HepG2 (cell line): ENCODE data around the gene CDAN1. TPM values are rescaled to one million over a fixed set of nuclear protein-coding genes. Genes with fewer than 3 reads are reported as not detected.

ENCODE experiments used
- ATRX ChIP-seq: sonication (generic); formaldehyde crosslinking; IDR thresholded peaks from 2 replicates; pipeline ENCODE4 v1.4.0; 2020; ENCODE audit warnings: missing genetic modification reagents, borderline replicate concordance
- GABPA ChIP-seq, 2 experiments: IDR thresholded peaks; 2 replicates each; pipeline ENCODE4 v1.6.1; 2011 to 2016; ENCODE audit warnings: low read depth in 2 of 2, low read length in 1 of 2, missing biosample characterization in 1 of 2, missing genetic modification characterization in 1 of 2
- HDAC6 ChIP-seq: fragments of 200-600 bp; sonication (generic); IDR thresholded peaks from 2 replicates; pipeline ENCODE4 v1.7.0; 2017; ENCODE audit warnings: mild to moderate bottlenecking, antibody characterized with exemption, low read length, low read depth
- ISL2 ChIP-seq: sonication (generic); formaldehyde crosslinking; IDR thresholded peaks from 2 replicates; pipeline ENCODE4 v1.5.0; 2020; ENCODE audit warnings: missing genetic modification reagents
- JUN ChIP-seq: sonication (generic); formaldehyde crosslinking; IDR thresholded peaks from 2 replicates; pipeline ENCODE4 v1.4.0; 2020; ENCODE audit warnings: mild to moderate bottlenecking, missing genetic modification reagents
- NR2F6 ChIP-seq, 2 experiments: IDR thresholded peaks; 2 replicates each; pipeline ENCODE4 v1.6.1; 2016; ENCODE audit warnings: antibody characterized with exemption in 1 of 2, mild to moderate bottlenecking in 1 of 2
- PTBP1 ChIP-seq: fragments of 200-400 bp; formaldehyde crosslinking; IDR thresholded peaks from 2 replicates; pipeline ENCODE4 v1.6.1; 2018; ENCODE audit warnings: low read length, low read depth; ENCODE audit not compliant: poor library complexity, severe bottlenecking
- TBL1XR1 ChIP-seq: fragments of 150-350 bp; IDR thresholded peaks from 2 replicates; pipeline ENCODE4 v1.6.1; 2014; ENCODE audit warnings: borderline replicate concordance, low read length; ENCODE audit not compliant: partially characterized antibody
- THAP11 ChIP-seq: IDR thresholded peaks from 2 replicates; pipeline ENCODE4 v1.6.1; 2016; ENCODE audit warnings: missing biosample characterization, missing genetic modification reagents
- U2AF2 ChIP-seq: fragments of 200-400 bp; formaldehyde crosslinking; IDR thresholded peaks from 2 replicates; pipeline ENCODE4 v1.6.1; 2017; ENCODE audit warnings: low read depth, mild to moderate bottlenecking, low read length
- ZKSCAN1 ChIP-seq: fragments of 150-350 bp; IDR thresholded peaks from 2 replicates; pipeline ENCODE4 v1.6.1; 2014; ENCODE audit warnings: low read length
- ZNF343 ChIP-seq: sonication (generic); formaldehyde crosslinking; IDR thresholded peaks from 2 replicates; pipeline ENCODE4 v1.4.0; 2020; ENCODE audit warnings: mild to moderate bottlenecking, missing genetic modification reagents
- ZNF773 ChIP-seq: sonication (generic); formaldehyde crosslinking; IDR thresholded peaks from 2 replicates; pipeline ENCODE4 v1.4.0; 2020; ENCODE audit warnings: missing genetic modification reagents, borderline replicate concordance
- ZNF782 ChIP-seq: sonication (generic); formaldehyde crosslinking; IDR thresholded peaks from 2 replicates; pipeline ENCODE4 v1.4.0; 2020; ENCODE audit warnings: missing genetic modification reagents, mild to moderate bottlenecking, borderline replicate concordance
- ZNF891 ChIP-seq: sonication (generic); formaldehyde crosslinking; IDR thresholded peaks from 2 replicates; pipeline ENCODE4 v1.5.0; 2020; ENCODE audit warnings: mild to moderate bottlenecking, missing genetic modification reagents
- ZSCAN20 ChIP-seq: sonication (generic); formaldehyde crosslinking; IDR thresholded peaks from 2 replicates; pipeline ENCODE4 v1.4.0; 2020; ENCODE audit warnings: missing genetic modification reagents, mild to moderate bottlenecking, borderline replicate concordance
- polyA plus RNA-seq, 8 experiments: library from polyadenylated mRNA; depleted of rRNA in 3 of 8; stranded (reverse) in 7 of 8; unstranded in 1 of 8; fragments of >200 nt; fragmentation: Illumina TruSeq in 4 of 8; extraction: Trizol in 4 of 8; gene quantifications; 2 replicates each; pipeline versions ENCODE4 v1.2.1 to v1.2.3, GENCODE V29; 2011 to 2016; ENCODE audit warnings: low read depth in 4 of 8, missing spikeins in 1 of 8, mixed read lengths in 1 of 8; ENCODE audit not compliant: insufficient read depth in 1 of 8
- total RNA-seq, 5 experiments: library from RNA; depleted of rRNA; stranded (reverse); fragments of >200 nt; fragmentation: Illumina TruSeq; extraction: Trizol; gene quantifications; 2 replicates each; pipeline ENCODE4 v1.2.3, GENCODE V29; 2016; ENCODE audit warnings: low read depth in 1 of 5
- TF ChIP-seq, protein P1 (sequence below): sonication (generic); formaldehyde crosslinking; IDR thresholded peaks from 2 replicates; pipeline ENCODE4 v1.8.0; 2022; ENCODE audit warnings: mild to moderate bottlenecking, missing genetic modification reagents, borderline replicate concordance
- TF ChIP-seq, protein P2 (sequence below): sonication (generic); formaldehyde crosslinking; IDR thresholded peaks from 2 replicates; pipeline ENCODE4 v1.4.0; 2020; ENCODE audit warnings: missing genetic modification reagents
- TF ChIP-seq, protein P3 (sequence below): IDR thresholded peaks from 2 replicates; pipeline ENCODE4 v1.6.1; 2012; ENCODE audit warnings: inconsistent platforms
- TF ChIP-seq, protein P4 (sequence below): sonication (generic); formaldehyde crosslinking; IDR thresholded peaks from 2 replicates; pipeline ENCODE4 v1.4.0; 2020; ENCODE audit warnings: missing genetic modification reagents
- TF ChIP-seq, protein P5 (sequence below): sonication (generic); formaldehyde crosslinking; IDR thresholded peaks from 2 replicates; pipeline ENCODE4 v1.4.0; 2020; ENCODE audit warnings: mild to moderate bottlenecking, missing genetic modification reagents
- TF ChIP-seq, protein P6 (sequence below): sonication (generic); formaldehyde crosslinking; IDR thresholded peaks from 2 replicates; pipeline ENCODE4 v1.4.0; 2020; ENCODE audit warnings: missing genetic modification reagents
- TF ChIP-seq, protein P7 (sequence below): sonication (generic); formaldehyde crosslinking; IDR thresholded peaks from 2 replicates; pipeline ENCODE4 v1.4.0; 2020; ENCODE audit warnings: missing genetic modification reagents

Gene CDAN1
- total and polyA plus RNA-seq, 2 of the 13 experiments (the other 11 are each of a cell fraction or from before 2014, with no cell fraction given): 5.0 to 16.1 TPM

DNA sequence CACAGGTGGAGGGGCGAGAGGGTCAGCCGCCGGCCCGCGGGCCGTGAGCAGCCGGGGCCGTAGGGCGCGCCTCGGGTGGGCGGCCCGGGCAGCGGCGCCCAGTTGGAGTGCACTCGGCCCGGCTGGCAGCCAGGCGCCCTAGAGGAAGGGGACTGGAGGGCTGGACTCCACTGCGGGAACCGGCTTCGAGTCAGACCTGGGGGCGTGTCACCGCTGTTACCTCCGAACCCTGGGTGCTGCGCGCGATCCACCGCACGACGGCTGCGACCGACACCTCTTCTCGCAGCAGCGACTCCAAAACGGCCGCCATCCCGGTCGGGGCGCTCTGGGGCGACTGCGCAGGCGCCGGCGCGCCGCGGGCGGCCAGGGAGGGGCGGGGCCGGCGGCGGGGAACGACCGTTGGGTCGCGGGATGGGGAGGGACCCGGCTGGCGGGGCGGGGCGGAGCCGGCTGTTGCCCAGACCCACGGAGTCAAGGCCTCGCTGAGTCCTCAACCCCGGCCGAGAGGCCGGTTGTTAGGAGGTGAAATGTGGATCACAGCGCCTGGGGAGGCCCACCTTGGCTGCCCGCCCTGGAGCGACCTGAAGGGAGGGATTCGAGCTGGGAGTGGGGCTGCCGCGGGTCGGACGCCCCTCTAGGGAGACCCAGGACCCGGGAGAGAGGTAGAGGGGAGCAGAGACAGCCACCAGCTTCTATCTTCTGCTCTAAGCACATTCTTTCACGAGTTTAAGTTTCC, at the start of gene CDAN1 (continued):
- TF ChIP-seq, protein P1, sequence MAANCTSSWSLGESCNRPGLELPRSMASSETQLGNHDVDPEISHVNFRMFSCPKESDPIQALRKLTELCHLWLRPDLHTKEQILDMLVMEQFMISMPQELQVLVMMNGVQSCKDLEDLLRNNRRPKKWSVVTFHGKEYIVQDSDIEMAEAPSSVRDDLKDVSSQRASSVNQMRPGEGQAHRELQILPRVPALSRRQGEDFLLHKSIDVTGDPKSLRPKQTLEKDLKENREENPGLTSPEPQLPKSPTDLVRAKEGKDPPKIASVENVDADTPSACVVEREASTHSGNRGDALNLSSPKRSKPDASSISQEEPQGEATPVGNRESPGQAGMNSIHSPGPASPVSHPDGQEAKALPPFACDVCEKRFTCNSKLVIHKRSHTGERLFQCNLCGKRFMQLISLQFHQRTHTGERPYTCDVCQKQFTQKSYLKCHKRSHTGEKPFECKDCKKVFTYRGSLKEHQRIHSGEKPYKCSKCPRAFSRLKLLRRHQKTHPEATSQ: no peak
- TF ChIP-seq ZNF782 (CRISPR knock-in tag): no peak
- TF ChIP-seq TBL1XR1: no peak
- no peak for TF ChIP-seq PTBP1
- 0 out of 2 replicates have a peak, but pooled peaks have one; percentile 31 for TF ChIP-seq ZNF891 (CRISPR knock-in tag)
- TF ChIP-seq ZNF773 (CRISPR knock-in tag): peak; percentile 22; the same call in 1 of the 2 replicates
- TF ChIP-seq, protein P2, sequence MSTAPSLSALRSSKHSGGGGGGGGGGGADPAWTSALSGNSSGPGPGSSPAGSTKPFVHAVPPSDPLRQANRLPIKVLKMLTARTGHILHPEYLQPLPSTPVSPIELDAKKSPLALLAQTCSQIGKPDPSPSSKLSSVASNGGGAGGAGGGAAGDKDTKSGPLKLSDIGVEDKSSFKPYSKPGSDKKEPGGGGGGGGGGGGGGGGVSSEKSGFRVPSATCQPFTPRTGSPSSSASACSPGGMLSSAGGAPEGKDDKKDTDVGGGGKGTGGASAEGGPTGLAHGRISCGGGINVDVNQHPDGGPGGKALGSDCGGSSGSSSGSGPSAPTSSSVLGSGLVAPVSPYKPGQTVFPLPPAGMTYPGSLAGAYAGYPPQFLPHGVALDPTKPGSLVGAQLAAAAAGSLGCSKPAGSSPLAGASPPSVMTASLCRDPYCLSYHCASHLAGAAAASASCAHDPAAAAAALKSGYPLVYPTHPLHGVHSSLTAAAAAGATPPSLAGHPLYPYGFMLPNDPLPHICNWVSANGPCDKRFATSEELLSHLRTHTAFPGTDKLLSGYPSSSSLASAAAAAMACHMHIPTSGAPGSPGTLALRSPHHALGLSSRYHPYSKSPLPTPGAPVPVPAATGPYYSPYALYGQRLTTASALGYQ: no peak
- no peak for TF ChIP-seq THAP11 (CRISPR knock-in tag)
- no peak for TF ChIP-seq ZSCAN20 (CRISPR knock-in tag)
- TF ChIP-seq ATRX: no peak
- TF ChIP-seq, protein P3, sequence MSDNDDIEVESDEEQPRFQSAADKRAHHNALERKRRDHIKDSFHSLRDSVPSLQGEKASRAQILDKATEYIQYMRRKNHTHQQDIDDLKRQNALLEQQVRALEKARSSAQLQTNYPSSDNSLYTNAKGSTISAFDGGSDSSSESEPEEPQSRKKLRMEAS: no peak; the same call in 1 of the 2 replicates
- TF ChIP-seq ZKSCAN1: no peak
- TF ChIP-seq, protein P4, sequence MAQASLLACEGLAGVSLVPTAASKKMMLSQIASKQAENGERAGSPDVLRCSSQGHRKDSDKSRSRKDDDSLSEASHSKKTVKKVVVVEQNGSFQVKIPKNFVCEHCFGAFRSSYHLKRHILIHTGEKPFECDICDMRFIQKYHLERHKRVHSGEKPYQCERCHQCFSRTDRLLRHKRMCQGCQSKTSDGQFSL (CRISPR knock-in tag): no peak
- 0 out of 2 replicates have a peak, but pooled peaks have one; percentile 12 for TF ChIP-seq ISL2 (CRISPR knock-in tag)
- TF ChIP-seq U2AF2: no peak
- TF ChIP-seq ZNF343 (CRISPR knock-in tag): no peak
- TF ChIP-seq, protein P5, sequence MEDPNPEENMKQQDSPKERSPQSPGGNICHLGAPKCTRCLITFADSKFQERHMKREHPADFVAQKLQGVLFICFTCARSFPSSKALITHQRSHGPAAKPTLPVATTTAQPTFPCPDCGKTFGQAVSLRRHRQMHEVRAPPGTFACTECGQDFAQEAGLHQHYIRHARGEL: no peak
- no peak for TF ChIP-seq NR2F6 (IDR thresholded peaks at IDR 0.05)
- TF ChIP-seq NR2F6 (CRISPR knock-in tag; IDR thresholded peaks at IDR 0.05): no peak
- TF ChIP-seq JUN (CRISPR knock-in tag): no peak
- TF ChIP-seq, protein P6, sequence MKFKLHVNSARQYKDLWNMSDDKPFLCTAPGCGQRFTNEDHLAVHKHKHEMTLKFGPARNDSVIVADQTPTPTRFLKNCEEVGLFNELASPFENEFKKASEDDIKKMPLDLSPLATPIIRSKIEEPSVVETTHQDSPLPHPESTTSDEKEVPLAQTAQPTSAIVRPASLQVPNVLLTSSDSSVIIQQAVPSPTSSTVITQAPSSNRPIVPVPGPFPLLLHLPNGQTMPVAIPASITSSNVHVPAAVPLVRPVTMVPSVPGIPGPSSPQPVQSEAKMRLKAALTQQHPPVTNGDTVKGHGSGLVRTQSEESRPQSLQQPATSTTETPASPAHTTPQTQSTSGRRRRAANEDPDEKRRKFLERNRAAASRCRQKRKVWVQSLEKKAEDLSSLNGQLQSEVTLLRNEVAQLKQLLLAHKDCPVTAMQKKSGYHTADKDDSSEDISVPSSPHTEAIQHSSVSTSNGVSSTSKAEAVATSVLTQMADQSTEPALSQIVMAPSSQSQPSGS: no peak
- no peak for TF ChIP-seq GABPA (IDR thresholded peaks at IDR 0.05; ENCODE audit: low read depth, low read length)
- no peak for TF ChIP-seq GABPA (CRISPR knock-in tag; IDR thresholded peaks at IDR 0.05; ENCODE audit: low read depth)
- TF ChIP-seq HDAC6: no peak
- TF ChIP-seq, protein P7, sequence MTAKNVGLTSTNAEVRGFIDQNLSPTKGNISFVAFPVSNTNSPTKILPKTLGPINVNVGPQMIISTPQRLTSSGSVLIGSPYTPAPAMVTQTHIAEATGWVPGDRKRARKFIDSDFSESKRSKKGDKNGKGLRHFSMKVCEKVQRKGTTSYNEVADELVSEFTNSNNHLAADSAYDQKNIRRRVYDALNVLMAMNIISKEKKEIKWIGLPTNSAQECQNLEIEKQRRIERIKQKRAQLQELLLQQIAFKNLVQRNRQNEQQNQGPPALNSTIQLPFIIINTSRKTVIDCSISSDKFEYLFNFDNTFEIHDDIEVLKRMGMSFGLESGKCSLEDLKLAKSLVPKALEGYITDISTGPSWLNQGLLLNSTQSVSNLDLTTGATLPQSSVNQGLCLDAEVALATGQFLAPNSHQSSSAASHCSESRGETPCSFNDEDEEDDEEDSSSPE (CRISPR knock-in tag): no peak; the same call in 1 of the 2 replicates
